ENCODE results near the gene FUZ.

FUZ gene

DNA sequence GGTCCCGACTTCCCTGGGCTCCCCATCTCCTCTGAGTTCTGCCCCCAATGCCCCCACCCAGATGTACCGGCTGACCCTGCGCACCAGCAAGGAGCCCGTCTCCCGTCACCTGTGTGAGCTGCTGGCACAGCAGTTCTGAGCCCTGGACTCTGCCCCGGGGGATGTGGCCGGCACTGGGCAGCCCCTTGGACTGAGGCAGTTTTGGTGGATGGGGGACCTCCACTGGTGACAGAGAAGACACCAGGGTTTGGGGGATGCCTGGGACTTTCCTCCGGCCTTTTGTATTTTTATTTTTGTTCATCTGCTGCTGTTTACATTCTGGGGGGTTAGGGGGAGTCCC lies 6.5 kb downstream of the FUZ start:
- no peak for DNase-seq

DNA sequence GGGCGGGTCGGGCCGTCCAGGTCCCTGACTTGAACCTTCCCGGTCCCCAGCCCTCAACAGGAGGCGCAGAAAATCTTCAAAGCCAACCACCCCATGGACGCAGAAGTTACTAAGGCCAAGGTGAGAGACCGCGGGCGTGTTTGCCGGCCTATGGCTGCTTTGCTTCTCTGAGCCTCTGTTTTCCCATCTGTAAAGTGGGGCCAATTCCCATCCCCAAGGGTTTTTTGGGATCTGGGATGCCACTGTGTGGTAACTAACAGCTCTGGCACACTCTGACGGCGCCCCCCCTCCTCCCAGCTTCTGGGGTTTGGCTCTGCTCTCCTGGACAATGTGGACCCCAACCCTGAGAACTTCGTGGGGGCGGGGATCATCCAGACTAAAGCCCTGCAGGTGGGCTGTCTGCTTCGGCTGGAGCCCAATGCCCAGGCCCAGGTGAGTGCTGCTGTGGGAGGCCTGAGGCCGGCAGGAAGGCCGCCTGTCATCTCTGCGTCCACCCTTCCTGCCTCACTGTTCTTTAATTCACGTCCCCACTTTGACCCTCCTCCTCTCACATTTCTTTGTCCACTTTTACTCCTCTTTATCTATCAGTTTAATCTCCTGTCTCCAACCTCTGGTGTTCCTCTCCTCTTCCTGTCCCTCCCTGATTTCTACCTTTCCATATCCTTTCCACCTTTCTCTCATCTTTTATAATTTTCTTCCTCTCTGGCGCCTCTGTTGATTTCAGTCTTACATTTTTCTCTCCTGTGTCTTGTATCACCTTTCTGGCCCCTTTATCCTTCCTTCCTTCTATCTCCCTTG lies 7.1 kb downstream of the FUZ start:
- DNase-seq: no peak

DNA sequence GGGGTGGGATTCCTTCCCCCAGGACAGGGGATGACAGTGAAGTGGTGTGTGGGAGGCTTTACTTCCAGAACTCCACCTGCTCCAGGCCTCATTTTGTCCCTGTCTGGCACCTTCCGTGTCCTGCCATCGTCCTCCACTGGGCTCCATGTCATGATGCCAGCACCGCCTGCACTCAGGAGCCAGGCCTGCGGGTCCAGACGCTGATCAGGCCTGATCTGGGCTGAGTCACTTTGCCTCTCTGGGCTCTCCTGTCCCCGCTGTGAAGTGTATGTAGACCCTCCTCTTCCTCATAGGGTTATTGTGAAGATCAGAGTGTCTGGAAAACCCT lies 9.6 kb downstream of the FUZ start:
- DNase-seq: no peak

DNA sequence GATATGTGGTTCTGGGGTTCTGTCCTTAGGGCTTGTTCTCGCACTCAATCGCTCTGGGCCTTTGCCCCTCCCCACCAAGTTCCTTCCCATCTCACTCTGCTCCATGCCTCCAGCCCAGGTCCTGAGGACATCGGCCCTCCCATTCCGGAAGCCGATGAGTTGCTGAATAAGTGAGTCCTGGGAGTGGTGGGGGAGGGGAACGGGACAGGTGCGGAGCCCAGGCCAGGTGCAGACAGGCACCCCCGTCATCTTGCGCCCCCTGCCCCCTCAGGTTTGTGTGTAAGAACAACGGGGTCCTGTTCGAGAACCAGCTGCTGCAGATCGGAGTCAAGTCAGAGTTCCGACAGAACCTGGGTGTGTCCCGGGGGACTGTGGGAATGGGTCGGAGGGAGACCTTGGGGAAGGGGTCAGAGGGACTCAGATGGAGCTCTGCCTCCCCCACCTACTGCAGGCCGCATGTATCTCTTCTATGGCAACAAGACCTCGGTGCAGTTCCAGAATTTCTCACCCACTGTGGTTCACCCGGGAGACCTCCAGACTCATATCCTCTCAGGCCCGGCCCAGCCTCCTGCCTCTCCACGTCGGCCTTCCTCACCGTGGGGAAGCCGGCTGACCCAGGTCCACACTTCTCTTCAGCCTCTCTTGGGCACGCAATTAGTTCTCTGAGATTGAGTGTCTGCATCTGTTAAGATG lies 10.1 kb downstream of the FUZ start:
- DNase-seq: no peak

DNA sequence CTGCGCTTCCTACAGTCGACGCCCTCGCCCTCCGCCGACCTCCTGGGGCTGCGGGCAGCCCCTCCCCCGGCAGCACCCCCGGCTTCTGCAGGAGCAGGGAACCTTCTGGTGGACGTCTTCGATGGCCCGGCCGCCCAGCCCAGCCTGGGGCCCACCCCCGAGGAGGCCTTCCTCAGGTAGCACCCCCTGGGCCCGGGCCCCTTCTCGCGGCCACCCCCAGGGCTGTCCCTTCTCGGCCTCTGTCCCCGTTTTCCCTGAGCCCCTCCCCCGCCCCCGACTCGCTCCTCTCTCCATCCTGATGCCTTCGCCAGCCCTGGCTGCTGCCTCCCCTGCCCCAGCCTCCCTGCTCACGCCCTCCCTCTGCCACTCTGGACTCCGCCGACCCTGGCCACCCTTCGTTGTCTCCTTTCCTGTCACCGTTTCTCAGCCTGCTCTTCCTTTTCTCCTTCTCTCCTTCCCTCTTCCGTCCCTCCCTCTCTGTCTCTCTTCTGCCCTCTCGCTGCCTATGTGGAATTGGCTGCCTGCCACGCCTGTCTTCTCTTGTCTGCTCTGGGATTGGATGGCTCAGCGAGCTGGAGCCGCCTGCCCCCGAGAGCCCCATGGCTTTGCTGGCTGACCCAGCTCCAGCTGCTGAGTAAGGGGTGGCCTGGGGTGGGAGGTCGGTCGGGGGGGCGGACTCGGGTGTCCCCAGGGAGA lies 11.0 kb downstream of the FUZ start:
- DNase-seq: no peak

DNA sequence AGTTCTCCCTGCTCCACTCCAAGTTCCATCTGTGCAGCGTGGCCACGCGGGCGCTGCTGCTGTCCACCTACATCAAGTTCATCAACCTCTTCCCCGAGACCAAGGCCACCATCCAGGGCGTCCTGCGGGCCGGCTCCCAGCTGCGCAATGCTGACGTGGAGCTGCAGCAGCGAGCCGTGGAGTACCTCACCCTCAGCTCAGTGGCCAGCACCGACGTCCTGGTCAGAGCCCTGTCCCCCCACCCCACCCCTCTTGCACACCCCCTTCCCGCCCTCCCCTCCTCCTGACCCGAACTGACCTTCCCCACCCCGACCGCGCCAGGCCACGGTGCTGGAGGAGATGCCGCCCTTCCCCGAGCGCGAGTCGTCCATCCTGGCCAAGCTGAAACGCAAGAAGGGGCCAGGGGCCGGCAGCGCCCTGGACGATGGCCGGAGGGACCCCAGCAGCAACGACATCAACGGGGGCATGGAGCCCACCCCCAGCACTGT lies 11.6 kb downstream of the FUZ start:
- DNase-seq: no peak

DNA sequence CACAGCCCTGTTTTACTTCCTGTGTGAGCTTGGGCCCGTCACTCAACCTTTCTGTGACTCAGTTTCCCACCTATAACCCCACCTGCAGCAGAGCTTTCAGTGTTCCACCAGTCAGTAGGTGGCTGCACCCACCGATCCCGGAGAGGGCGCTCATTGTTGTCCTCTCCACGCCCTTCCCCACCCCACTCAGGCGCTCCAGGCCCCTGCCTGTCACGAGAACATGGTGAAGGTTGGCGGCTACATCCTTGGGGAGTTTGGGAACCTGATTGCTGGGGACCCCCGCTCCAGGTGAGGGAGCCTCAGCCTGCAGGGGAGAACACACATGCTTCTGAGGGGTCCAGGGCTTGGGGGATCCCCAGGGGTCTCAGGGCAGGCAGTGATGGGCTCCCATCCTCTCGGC lies 12.3 kb downstream of the FUZ start:
- no peak for DNase-seq

DNA sequence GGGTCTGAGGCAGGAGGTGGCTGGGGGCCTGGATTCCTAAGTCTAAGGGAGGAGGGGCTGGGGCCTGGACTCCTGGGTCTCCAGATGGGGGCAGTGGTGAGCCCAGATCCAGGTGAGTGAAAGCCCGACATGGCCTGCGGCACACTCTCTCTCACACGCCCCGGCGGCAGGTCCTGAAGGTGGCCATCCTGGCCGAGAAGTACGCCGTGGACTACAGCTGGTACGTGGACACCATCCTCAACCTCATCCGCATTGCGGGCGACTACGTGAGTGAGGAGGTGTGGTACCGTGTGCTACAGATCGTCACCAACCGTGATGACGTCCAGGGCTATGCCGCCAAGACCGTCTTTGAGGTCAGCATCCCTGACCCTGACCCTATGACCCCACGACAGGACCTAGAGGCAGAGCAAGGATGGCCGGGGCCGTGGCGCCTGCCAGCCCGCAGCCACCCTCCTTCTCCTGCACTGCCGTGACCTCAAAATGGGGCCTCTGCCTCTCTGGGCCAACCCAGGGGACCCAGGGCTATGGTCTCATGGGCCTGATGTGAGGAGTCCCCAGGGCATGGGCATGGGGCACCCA lies 13.2 kb downstream of the FUZ start:
- no peak for DNase-seq

DNA sequence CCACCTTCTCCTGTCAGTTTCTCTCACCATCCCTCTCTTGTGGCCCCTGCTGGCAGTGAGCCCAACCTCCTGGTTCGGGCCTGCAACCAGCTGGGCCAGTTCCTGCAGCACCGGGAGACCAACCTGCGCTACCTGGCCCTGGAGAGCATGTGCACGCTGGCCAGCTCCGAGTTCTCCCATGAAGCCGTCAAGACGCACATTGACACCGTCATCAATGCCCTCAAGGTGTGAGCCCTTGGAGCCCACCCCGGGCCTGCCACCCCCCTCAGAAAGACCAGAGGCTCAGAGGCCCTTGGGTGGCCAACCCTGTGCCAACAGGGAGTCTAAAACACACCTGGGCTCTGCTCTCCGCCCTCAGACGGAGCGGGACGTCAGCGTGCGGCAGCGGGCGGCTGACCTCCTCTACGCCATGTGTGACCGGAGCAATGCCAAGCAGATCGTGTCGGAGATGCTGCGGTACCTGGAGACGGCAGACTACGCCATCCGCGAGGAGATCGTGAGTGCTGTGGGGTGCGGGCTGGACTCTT lies 13.8 kb downstream of the FUZ start:
- DNase-seq: no peak

DNA sequence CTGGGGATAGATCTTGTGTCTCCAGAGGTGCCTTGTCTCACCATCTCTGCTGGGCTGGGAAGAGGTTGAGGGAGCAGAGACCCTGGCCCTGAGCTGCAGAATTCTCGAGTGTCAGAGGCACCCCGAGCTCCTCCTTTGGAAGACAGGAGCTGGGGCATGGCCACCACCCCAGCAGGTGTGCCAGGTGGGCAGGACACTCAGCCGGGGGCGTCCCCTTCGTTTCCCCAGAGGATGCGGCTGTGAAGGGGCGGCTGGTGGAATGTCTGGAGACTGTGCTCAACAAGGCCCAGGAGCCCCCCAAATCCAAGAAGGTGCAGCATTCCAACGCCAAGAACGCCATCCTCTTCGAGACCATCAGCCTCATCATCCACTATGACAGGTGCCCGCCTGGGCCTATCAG lies 14.5 kb downstream of the FUZ start:
- no peak for DNase-seq

DNA sequence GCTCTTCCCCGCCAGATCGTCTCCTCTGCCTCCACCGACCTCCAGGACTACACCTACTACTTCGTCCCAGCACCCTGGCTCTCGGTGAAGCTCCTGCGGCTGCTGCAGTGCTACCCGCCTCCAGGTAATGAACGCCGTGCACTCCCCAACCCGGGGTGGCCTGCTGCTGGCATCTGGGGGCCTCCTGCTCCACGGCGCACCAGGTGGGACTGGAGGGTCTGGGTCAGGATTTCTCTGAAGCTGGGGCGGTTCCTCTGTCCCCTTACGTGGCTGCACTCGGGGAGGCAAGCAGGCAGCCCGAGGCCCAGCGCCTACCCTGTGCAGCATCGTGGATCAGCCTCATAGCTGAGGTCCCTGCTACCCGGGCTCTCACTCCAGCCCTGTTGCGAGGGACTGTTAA lies 17.5 kb downstream of the FUZ start:
- no peak for DNase-seq

DNA sequence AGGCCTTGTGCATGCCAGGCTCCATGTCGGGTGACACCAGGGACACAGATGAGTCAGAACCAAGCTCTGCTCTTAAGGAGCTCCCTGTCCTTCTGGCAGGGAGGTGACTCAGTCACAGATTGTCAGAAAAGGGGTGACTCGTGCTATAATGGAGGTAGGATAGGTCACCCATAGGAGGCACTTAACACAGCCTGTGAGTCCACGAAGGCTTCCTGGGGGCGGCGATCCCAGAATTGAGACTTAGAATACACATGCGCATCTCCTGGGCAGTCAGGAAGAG lies 19.6 kb downstream of the FUZ start:
- peak; percentile 35 to 66 (median 38) for DNase-seq

DNA sequence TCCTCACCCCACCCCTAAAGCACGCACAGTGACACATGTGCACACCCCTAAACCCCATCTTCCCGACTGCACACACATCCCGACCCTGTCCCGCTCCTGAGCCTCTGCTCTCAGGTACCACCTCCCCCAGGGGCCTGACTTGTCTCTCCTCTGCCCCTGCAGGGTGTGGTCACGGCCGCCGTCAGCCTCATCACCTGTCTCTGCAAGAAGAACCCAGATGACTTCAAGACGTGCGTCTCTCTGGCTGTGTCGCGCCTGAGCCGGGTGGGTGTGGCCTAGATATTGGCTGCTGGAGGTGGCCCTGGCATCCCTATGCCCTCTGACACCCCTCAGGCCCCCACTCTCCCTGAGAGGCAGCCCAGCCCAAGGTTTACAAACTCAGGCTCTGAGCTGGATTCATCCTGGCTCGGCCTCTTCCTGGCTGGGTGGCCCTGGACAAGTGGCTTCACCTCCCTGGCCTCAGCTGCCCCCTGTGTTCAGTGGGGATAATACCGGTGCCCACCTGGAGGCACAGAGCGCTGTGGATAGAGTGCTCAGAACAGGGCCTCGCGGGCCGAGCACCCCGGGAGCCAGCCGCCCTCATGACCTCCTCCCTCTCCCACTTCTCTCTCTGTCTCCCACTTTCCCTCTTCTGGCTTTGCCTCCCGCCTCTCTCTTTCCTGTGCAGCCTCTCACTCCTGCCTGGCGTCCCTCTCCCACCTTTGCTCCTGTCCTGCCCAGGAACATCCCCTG lies 20.1 kb downstream of the FUZ start:
- DNase-seq: no peak

DNA sequence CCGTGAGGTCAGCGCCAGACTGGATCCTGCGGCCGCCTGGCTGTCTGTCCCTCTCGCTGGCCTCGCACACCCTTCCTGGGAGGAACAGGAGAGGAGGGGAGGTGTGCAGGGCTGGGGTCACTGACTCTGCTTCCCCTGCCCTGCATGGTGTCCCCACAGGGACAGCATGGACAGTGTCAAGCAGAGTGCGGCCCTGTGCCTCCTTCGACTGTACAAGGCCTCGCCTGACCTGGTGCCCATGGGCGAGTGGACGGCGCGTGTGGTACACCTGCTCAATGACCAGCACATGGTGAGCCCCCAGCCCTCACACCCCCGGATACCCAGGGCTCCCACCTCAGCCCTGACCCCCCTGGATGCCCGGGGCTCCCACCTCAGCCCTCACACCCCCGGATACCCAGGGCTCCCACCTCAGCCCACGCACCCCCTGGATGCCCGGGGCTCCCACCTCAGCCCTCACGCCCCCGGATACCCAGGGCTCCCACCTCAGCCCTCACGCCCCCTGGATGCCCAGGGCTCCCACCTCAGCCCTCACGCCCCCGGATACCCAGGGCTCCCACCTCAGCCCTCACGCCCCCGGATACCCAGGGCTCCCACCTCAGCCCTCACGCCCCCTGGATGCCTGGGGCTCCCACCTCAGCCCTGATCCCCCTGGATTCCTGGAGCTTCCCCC lies 21.2 kb downstream of the FUZ start:
- no peak for DNase-seq

DNA sequence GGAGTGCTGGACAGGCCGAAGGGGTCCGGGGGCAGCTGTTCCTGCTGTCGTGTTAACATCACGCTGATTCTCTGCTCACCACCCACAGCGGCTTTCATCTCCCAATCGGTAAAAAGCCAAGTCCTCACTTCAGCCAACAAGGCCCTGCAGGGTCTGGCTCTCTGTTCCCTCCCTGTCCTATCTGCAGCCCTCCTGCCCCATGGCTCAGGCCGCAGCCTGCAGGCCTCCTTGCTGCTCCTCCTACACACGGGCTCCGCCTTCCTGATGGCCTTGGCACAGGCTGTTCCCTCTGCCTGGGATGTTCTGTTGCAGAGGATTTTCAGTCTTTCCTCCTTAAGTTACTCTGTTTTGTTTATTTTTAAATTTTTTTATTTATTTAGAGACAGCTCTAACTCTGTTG lies 22.2 kb downstream of the FUZ start:
- DNase-seq: no peak

DNA sequence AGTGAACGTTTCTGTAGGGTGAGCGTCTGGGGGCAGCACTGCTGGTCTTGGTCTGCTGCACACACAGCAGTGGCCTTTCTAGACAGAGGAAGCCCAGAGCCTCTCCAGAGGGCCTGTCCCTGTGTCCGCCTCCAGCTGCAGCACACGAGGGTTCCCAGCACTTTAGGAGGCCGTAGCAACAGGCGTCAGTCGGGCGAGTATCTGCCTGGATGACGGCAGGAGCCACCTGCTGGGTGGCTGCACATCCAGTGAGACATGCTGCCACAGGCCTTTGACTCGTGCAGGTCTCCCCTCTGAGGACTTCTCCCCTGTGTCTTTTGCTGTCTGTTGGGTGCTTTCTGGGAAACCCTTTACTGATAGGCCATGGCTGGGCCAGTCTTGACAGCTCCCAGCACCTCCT lies 24.2 kb downstream of the FUZ start:
- no peak for DNase-seq

DNA sequence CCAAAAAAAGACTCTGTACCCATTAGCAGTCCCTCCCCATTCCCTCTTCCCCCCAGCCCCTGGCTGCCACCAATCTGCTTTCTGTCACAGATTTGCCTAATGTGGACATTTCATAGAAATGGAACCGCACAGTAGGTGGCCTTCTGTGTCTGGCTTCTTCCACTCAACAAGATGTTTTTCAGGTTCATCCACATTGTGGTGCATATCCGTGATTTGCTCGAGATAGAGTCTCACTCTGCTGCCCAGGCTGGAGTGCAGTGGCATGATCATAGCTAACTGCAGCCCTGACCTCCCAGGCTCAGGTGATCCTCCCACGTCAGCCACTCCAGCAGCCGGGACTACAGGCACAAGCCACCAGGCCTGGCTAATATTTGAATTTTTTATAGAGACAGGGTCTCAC lies 25.3 kb downstream of the FUZ start:
- no peak for DNase-seq

DNA sequence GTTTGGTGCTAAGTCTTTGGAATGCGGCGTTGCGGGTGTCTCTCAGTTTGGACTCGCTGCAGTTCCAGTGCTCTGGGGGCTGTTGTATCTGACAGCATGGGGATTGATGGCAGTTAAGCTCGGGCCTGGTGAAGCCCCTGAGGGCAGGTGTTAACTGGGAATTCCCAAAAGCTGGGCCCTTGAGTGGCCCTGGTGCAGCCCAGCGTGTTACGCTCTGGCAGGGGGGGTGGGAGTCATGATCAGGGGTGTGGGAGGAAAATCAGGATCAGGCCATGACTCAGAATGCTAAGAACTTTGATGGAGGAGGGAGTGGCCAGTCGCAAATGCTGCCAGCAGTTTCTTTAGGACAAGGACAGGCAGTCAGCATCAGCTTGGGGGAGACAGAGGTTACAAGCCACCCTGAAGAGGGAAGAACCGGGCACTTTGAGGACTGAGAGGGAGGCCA lies 26.7 kb downstream of the FUZ start:
- no peak for DNase-seq

DNA sequence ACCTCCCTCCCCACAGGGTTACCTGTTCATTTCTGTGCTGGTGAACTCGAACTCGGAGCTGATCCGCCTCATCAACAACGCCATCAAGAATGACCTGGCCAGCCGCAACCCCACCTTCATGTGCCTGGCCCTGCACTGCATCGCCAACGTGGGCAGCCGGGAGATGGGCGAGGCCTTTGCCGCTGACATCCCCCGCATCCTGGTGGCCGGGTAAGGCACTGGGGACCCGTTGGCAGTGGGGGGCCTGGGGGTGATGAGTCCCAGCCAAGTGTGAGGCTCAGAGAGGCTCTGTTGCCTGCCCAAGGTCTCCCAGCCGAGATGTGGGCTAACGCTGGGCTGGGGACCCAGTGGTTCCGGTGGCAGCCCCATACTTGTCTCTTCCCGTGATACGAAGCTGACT lies 30.6 kb downstream of the FUZ start:
- no peak for DNase-seq

DNA sequence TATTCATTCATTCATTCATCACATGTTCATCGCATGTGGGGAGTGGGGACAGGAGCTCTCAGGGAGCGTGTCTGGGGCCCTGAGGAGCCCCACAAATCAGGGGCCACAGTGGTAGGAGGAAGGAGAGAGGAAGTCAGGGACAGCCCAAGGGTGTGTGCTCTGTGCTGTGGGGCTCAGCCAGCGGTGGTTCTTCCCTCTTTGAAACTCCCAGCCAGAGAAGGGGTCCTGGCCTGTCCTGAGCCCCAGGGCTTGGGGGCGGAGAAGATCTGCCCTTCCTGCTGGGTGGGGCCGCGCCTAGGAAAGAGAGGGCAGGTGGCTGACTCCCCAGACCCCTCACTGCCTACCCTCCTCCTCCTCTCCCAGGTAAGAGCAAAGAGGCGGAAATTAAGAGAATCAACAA lies 31.7 kb downstream of the FUZ start:
- peak in 1 of 3 donors; percentile 28 for DNase-seq

DNA sequence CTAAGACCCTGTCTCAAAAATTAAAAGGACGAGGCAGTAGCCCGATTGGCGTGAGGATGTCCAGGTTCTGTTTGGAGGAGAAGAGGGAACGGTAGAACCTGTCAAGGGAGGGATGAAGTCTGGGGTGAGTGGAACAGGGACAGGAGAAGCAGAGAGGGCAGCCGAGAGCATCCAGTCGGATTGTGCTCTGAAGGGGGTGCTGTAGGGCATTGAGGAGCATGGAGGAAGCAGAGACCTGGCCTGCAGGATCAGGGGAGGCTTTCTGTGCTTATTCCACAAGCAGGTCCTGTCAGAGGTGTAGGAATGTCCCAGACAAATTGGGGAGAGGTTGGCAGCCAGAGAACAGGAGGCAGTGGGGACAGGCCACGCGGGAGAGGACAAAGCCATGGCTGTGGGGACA lies 32.2 kb downstream of the FUZ start:
- DNase-seq: no peak

All from suppressor macrophage treated with lipopolysaccharide for 1 hour (primary cell).